H1 (cell line): ENCODE data around the gene MRPS12. TPM values are rescaled to one million over a fixed set of nuclear protein-coding genes. Genes with fewer than 3 reads are reported as not detected.

Experiments
- CTCF ChIA-PET: fragments of 300-600 bp; sonication (Branson Sonifier 250); formaldehyde crosslinking; loops from one replicate; lab custom pipeline; 2021; ENCODE audit not compliant: partially characterized antibody; lab: Charles Lee
- POLR2A ChIA-PET: fragments of 300-600 bp; sonication (Branson Sonifier 250); formaldehyde crosslinking; loops from one replicate; lab custom pipeline; 2021; ENCODE audit warnings: inconsistent platforms; ENCODE audit not compliant: partially characterized antibody; lab: Charles Lee
- DNase-seq, 2 experiments: peaks; one replicate each; pipeline versions ENCODE4 v3.0.0 to v3.0.0-alpha.2; 2010 to 2022; ENCODE audit warnings: low spot score in 2 of 2, low read depth in 1 of 2, mixed read lengths in 1 of 2
- FAIRE-seq: peaks from 2 replicates; lab custom pipeline; 2011; peaks lifted over from hg19 to GRCh38; lab: Jason Lieb, UNC
- H2AFZ ChIP-seq: 2 replicates; pipeline ENCODE4 v1.8.1; 2012; ENCODE audit warnings: low read length, inconsistent platforms
- H2AK5ac ChIP-seq: 2 replicates; pipeline ENCODE4 v1.6.1; 2013; ENCODE audit warnings: low read depth, low read length
- H2BK120ac ChIP-seq: replicated peaks from 2 replicates; pipeline ENCODE3; 2013; ENCODE audit warnings: low read depth, low read length, inconsistent platforms
- H2BK12ac ChIP-seq: 2 replicates; pipeline ENCODE4 v1.6.1; 2013; ENCODE audit warnings: low read depth, low read length
- H2BK15ac ChIP-seq: 2 replicates; pipeline ENCODE4 v1.6.1; 2013; ENCODE audit warnings: low read length
- H2BK20ac ChIP-seq: 2 replicates; pipeline ENCODE4 v1.6.1; 2013; ENCODE audit warnings: low read length
- H2BK5ac ChIP-seq: 2 replicates; pipeline ENCODE4 v1.6.1; 2013; ENCODE audit warnings: low read depth, low read length
- H3K14ac ChIP-seq: 2 replicates; pipeline ENCODE4 v1.6.1; 2013; ENCODE audit warnings: inconsistent platforms; ENCODE audit not compliant: insufficient read length
- H3K18ac ChIP-seq: 2 replicates; pipeline ENCODE4 v1.6.1; 2013; ENCODE audit warnings: low read length; ENCODE audit errors: extremely low read depth
- H3K23ac ChIP-seq: 2 replicates; pipeline ENCODE4 v1.6.1; 2013; ENCODE audit warnings: inconsistent platforms; ENCODE audit not compliant: insufficient read length
- H3K23me2 ChIP-seq: 2 replicates; pipeline ENCODE4 v1.6.1; 2013; ENCODE audit warnings: low read depth, low read length
- H3K27ac ChIP-seq: 2 replicates; pipeline ENCODE4 v1.6.1; 2011; ENCODE audit warnings: low read depth, low read length, inconsistent platforms
- H3K27me3 ChIP-seq, 4 experiments: replicated peaks in 1 of 4; 1 replicate in 1 of 4; 2 replicates in 3 of 4; pipeline versions ENCODE4 v1.6.1 to v1.8.1; 2011 to 2013; ENCODE audit warnings: low read length in 3 of 4, mild to moderate bottlenecking in 3 of 4, inconsistent platforms in 2 of 4, mixed read lengths in 2 of 4, moderate library complexity in 1 of 4; ENCODE audit not compliant: control insufficient read depth in 3 of 4, insufficient read depth in 3 of 4; ENCODE audit errors: extremely low read depth in 1 of 4
- H3K36me3 ChIP-seq, 4 experiments: 2 replicates each; pipeline versions ENCODE4 v1.6.1 to v1.8.1; 2011 to 2013; ENCODE audit warnings: mild to moderate bottlenecking in 4 of 4, low read length in 3 of 4, moderate library complexity in 2 of 4, control low read depth in 1 of 4, inconsistent platforms in 1 of 4; ENCODE audit not compliant: insufficient read depth in 4 of 4, control insufficient read depth in 2 of 4
- H3K4ac ChIP-seq: replicated peaks from 2 replicates; pipeline ENCODE3; 2013; ENCODE audit warnings: low read length, low read depth, mixed read lengths, inconsistent platforms; ENCODE audit not compliant: insufficient read length
- H3K4me1 ChIP-seq, 4 experiments: replicated peaks in 1 of 4; 1 replicate in 1 of 4; 2 replicates in 3 of 4; pipeline versions ENCODE4 v1.6.1 to v1.8.1; 2011 to 2013; ENCODE audit warnings: low read length in 3 of 4, inconsistent platforms in 2 of 4, mixed read lengths in 1 of 4; ENCODE audit not compliant: insufficient read depth in 4 of 4, control insufficient read depth in 3 of 4
- H3K4me2 ChIP-seq, 2 experiments: 2 replicates each; pipeline versions ENCODE4 v1.6.1 to v1.8.1; 2011 to 2013; ENCODE audit warnings: low read depth in 2 of 2, low read length in 2 of 2, control low read depth in 1 of 2, inconsistent platforms in 1 of 2, mild to moderate bottlenecking in 1 of 2; ENCODE audit not compliant: insufficient read depth in 1 of 2
- H3K4me3 ChIP-seq, 4 experiments: fragments of 200-600, 300-600 bp in 1 of 4; sonication (generic), shearing (Covaris generic), sonication (Bioruptor Twin) in 1 of 4; 2 replicates each; pipeline versions ENCODE4 v1.5.1 to v1.8.1; 2011 to 2016; ENCODE audit warnings: low read length in 4 of 4, low read depth in 3 of 4, control low read depth in 2 of 4, inconsistent platforms in 2 of 4, mild to moderate bottlenecking in 2 of 4, mixed read lengths in 1 of 4, moderate library complexity in 1 of 4; ENCODE audit not compliant: insufficient read depth in 2 of 4; ENCODE audit errors: extremely low read depth in 1 of 4
- H3K56ac ChIP-seq: replicated peaks from 2 replicates; pipeline ENCODE3; 2013; ENCODE audit warnings: low read depth, mild to moderate bottlenecking, mixed read lengths, low read length, inconsistent platforms; ENCODE audit not compliant: insufficient read length
- H3K79me1 ChIP-seq: 2 replicates; pipeline ENCODE4 v1.6.1; 2013; ENCODE audit warnings: low read depth, low read length, control low read depth
- H3K79me2 ChIP-seq, 2 experiments: 2 replicates each; pipeline versions ENCODE4 v1.6.1 to v1.8.1; 2012 to 2013; ENCODE audit warnings: low read length in 2 of 2, mild to moderate bottlenecking in 2 of 2, inconsistent platforms in 1 of 2; ENCODE audit not compliant: insufficient read depth in 2 of 2, control insufficient read depth in 1 of 2
- H3K9ac ChIP-seq, 4 experiments: replicated peaks in 1 of 4; 1 replicate in 1 of 4; 2 replicates in 3 of 4; pipeline versions ENCODE4 v1.6.1 to v1.8.1; 2011 to 2013; ENCODE audit warnings: low read depth in 3 of 4, low read length in 3 of 4, control low read depth in 2 of 4, mild to moderate bottlenecking in 2 of 4, moderate library complexity in 2 of 4, inconsistent platforms in 1 of 4; ENCODE audit errors: extremely low read depth in 1 of 4
- H3K9me3 ChIP-seq, 2 experiments: 2 replicates each; pipeline versions ENCODE4 v1.6.1 to v1.8.1; 2012 to 2013; ENCODE audit warnings: mild to moderate bottlenecking in 2 of 2, moderate library complexity in 2 of 2, control low read depth in 1 of 2, inconsistent platforms in 1 of 2, low read depth in 1 of 2, low read length in 1 of 2, mixed read lengths in 1 of 2; ENCODE audit not compliant: insufficient read depth in 2 of 2
- H4K20me1 ChIP-seq, 2 experiments: replicated peaks in 1 of 2; 2 replicates each; pipeline versions ENCODE3 to v1.8.1; 2011 to 2013; ENCODE audit warnings: inconsistent platforms in 2 of 2, low read length in 2 of 2, mild to moderate bottlenecking in 1 of 2; ENCODE audit not compliant: insufficient read depth in 2 of 2, control insufficient read depth in 1 of 2
- H4K5ac ChIP-seq: 2 replicates; pipeline ENCODE4 v1.6.1; 2013; ENCODE audit warnings: low read length, low read depth, mixed read lengths, inconsistent platforms; ENCODE audit not compliant: insufficient read length
- H4K8ac ChIP-seq: 2 replicates; pipeline ENCODE4 v1.8.0; 2013; ENCODE audit warnings: mild to moderate bottlenecking, moderate library complexity, low read length, inconsistent platforms; ENCODE audit not compliant: insufficient read depth; ENCODE audit errors: extremely low read depth
- H4K91ac ChIP-seq: replicated peaks from 2 replicates; pipeline ENCODE3; 2013; ENCODE audit warnings: low read length, mixed read lengths, inconsistent platforms; ENCODE audit not compliant: insufficient read length
- ASH2L ChIP-seq: fragments of 200-600, 300-600 bp; sonication (generic); IDR thresholded peaks from one replicate; pipeline ENCODE4 v1.7.1; 2017; ENCODE audit warnings: low read length
- BACH1 ChIP-seq: IDR thresholded peaks from 2 replicates; pipeline ENCODE4 v1.6.1; 2012; ENCODE audit warnings: low read length, improper control_type of control experiment
- BRCA1 ChIP-seq: IDR thresholded peaks from 2 replicates; pipeline ENCODE4 v1.6.1; 2012; ENCODE audit warnings: low read depth, low read length, improper control_type of control experiment
- CBX5 ChIP-seq: fragments of 300-800, 300-1000 bp; sonication (generic); IDR thresholded peaks from 2 replicates; pipeline ENCODE4 v1.7.1; 2016; ENCODE audit warnings: antibody characterized with exemption, low read length, low read depth
- CBX8 ChIP-seq: fragments of 300-800, 300-1000 bp; sonication (generic); IDR thresholded peaks from 2 replicates; pipeline ENCODE4 v1.7.1; 2016; ENCODE audit warnings: low read depth, low read length, borderline replicate concordance
- CREB1 ChIP-seq: IDR thresholded peaks from 2 replicates; pipeline ENCODE4 v1.6.1; 2012; ENCODE audit warnings: inconsistent platforms
- EZH2 ChIP-seq: fragments of 200-600 bp; sonication (generic); IDR thresholded peaks from 2 replicates; pipeline ENCODE4 v1.7.1; 2012; ENCODE audit warnings: low read depth, mild to moderate bottlenecking, moderate library complexity, low read length, inconsistent platforms; ENCODE audit not compliant: severe bottlenecking
- KDM1A ChIP-seq: fragments of 200-600, 300-600 bp; sonication (generic); IDR thresholded peaks from 2 replicates; pipeline ENCODE4 v1.7.1; 2016; ENCODE audit warnings: mild to moderate bottlenecking, low read length, borderline replicate concordance
- KDM5A ChIP-seq: fragments of 200-600 bp; IDR thresholded peaks from 2 replicates; pipeline ENCODE4 v1.7.1; 2012; ENCODE audit warnings: mild to moderate bottlenecking, low read length, inconsistent platforms, mixed read lengths
- MAX ChIP-seq: IDR thresholded peaks from 2 replicates; pipeline ENCODE4 v1.6.1; 2012; ENCODE audit warnings: inconsistent platforms
- NRF1 ChIP-seq: IDR thresholded peaks from 2 replicates; pipeline ENCODE4 v1.6.1; 2011; ENCODE audit warnings: mild to moderate bottlenecking, low read depth, low read length, improper control_type of control experiment
- RXRA ChIP-seq: IDR thresholded peaks from 2 replicates; pipeline ENCODE4 v1.6.1; 2011; ENCODE audit warnings: low read depth, mild to moderate bottlenecking, low read length, moderate library complexity; ENCODE audit not compliant: insufficient read depth
- SIRT6 ChIP-seq: IDR thresholded peaks from one replicate; pipeline ENCODE4 v1.7.1; 2012; ENCODE audit warnings: low read length, inconsistent platforms
- SP2 ChIP-seq: IDR thresholded peaks from 2 replicates; pipeline ENCODE4 v1.6.1; 2012; ENCODE audit warnings: mild to moderate bottlenecking, low read length, inconsistent platforms
- SRF ChIP-seq: IDR thresholded peaks from 2 replicates; pipeline ENCODE4 v1.6.1; 2011; ENCODE audit warnings: mild to moderate bottlenecking, low read depth, low read length, moderate library complexity
- ZNF274 ChIP-seq: IDR thresholded peaks from 2 replicates; pipeline ENCODE4 v1.7.0; 2012; ENCODE audit warnings: low read length, borderline replicate concordance; ENCODE audit errors: extremely low read depth
- WGBS, 2 experiments: shearing (Covaris generic) in 1 of 2; methylation state at CpG; one replicate each; pipeline versions ENCODE4 v1.1.6 to v1.1.7; 2013 to 2015; ENCODE audit warnings: low lambda C conversion rate in 2 of 2, mixed read lengths in 2 of 2, inconsistent platforms in 1 of 2, low coverage in 1 of 2, missing lambda C conversion rate in 1 of 2; ENCODE audit not compliant: insufficient replicate concordance in 2 of 2, insufficient coverage in 1 of 2, insufficient read length in 1 of 2; ENCODE audit errors: extremely low coverage in 1 of 2, missing lambda C conversion rate in 1 of 2; 5-methylcytosine and 5-hydroxymethylcytosine counted together
- polyA plus RNA-seq, 7 experiments: library from polyadenylated mRNA; depleted of rRNA in 3 of 7; stranded (reverse) in 5 of 7; unstranded in 2 of 7; fragments of >200 nt in 5 of 7; fragments of 200-250 nt in 2 of 7; gene quantifications; 1 replicate in 5 of 7; 2 replicates in 1 of 7; 4 replicates in 1 of 7; pipeline versions ENCODE4 v1.2.1 to v1.2.3, GENCODE V29; 2011 to 2013; ENCODE audit warnings: missing spikeins in 2 of 7, mixed read lengths in 2 of 7
- total RNA-seq: library from RNA; stranded (reverse); fragmentation: NEBNext Ultra II Directional; extraction: Animal tissue kit (Norgen Biotek cat#: 25700); gene quantifications from 2 replicates; pipeline ENCODE4 v1.2.1, GENCODE V29; 2021

The MRPS12 gene
- total and polyA plus RNA-seq, 2 of the 8 experiments (the other 6 are each of a cell fraction or from before 2014, with no cell fraction given), result 79.0 to 175 TPM

- CTCF ChIA-PET, result no interaction called here
- no peak for TF ChIP-seq ZNF274
- TF ChIP-seq KDM5A, result no peak
- no peak for TF ChIP-seq EZH2
- TF ChIP-seq ASH2L, result no peak
- no peak for TF ChIP-seq NRF1
- TF ChIP-seq MAX, result no peak
- no peak for TF ChIP-seq KDM1A
- no peak for TF ChIP-seq CBX5
- no peak for TF ChIP-seq SRF
- no peak for TF ChIP-seq RXRA
- TF ChIP-seq CBX8, result no peak
- TF ChIP-seq BACH1, result no peak
- no peak for TF ChIP-seq SP2
- no peak for TF ChIP-seq CREB1
- no peak for TF ChIP-seq BRCA1
- no peak for TF ChIP-seq SIRT6
Observed at GRCh38 chr19:38924388-38924787, 6.4 kb upstream of the MRPS12 start.

More at GRCh38 chr19:38924388-38924787, 6.4 kb upstream of the MRPS12 start:
- Histone ChIP-seq H2BK5ac (no peak overlapping the region), H3K27me3 (no peaks in the 10 kb centered on the region), H2BK15ac (no peak overlapping the region), H3K14ac (no peak overlapping the region), H2BK12ac (no peak overlapping the region), H3K18ac (no peak overlapping the region), H3K23me2 (peaks cover 6% of the 10 kb centered on the region; the same call in 1 of the 2 replicates), H4K20me1 (peaks cover 0 to 9% of the 10 kb centered on the region in 2 experiments), H3K23ac (no peak overlapping the region), H4K8ac (no peak overlapping the region), H2BK20ac (no peak overlapping the region), H3K27ac (no peak overlapping the region), H3K9me3 (no peaks in the 10 kb centered on the region), H3K4me3 (no peak overlapping the region), H3K79me2 (peaks cover 0 to 21% of the 10 kb centered on the region in 2 experiments; a peak in 3 of 4 replicates), H2BK120ac (no peak overlapping the region), H3K9ac (no peak overlapping the region), H4K91ac (no peak overlapping the region), H2AK5ac (no peak overlapping the region), H4K5ac (no peak overlapping the region), H3K79me1 (peaks cover 8% of the 10 kb centered on the region), H3K4me1 (no peaks in the 10 kb centered on the region; a peak in 1 of 7 replicates), H3K36me3 (peaks cover 10 to 44% (median 25%) of the 10 kb centered on the region in 4 experiments), H3K56ac (no peak overlapping the region), H3K4ac (no peak overlapping the region), H2AFZ (no peak overlapping the region), H3K4me2 (no peak overlapping the region)
- POLR2A ChIA-PET, result interaction anchor here (0.6 to 1.9 kb wide), 8 partner anchors 8 to 87 kb away, joined by 3 to 4 read pairs (median 4); partner anchors contain the start of genes CCER2, NFKBIB and SIRT2
- DNase-seq, result no peak
- 93% methylated on average over 7 of the region's 7 CpGs; no CpG with 5 or more reads in 1 of the 2 experiments for WGBS, 2 experiments
- no peak for FAIRE-seq
